ENCODE results near the gene NF1. TPM values are rescaled to one million over a fixed set of nuclear protein-coding genes. Genes with fewer than 3 reads are reported as not detected.

NF1 gene
- total and polyA plus RNA-seq, 2 of the 13 experiments (the other 11 are each of a cell fraction or from before 2014, with no cell fraction given), result 21.5 to 26.5 TPM

DNA sequence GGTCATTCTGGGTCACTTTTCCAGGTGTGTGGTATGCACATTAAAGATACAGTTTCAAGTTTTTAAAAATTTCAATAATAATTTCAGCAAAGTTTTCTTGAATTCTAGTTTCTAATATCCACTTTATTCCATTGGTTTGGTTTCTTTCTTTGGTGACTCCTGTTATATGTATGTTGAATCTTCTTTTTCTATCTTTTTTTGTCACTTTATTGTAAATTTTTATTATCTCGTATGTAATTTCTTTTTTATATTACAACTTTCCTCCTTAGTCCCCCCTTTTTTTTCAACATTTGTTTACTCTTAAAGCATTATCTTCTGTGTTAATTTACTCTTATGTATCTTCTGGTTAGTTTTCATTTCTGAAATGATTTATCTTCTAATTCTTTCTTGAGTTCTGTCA is 57.5 kb downstream of the NF1 start (continued):
- TF ChIP-seq PCBP1 (IDR thresholded peaks at IDR 0.05; ENCODE audit: borderline replicate concordance, low read depth, low read length), result no peak
- TF ChIP-seq MTERF4 (CRISPR knock-in tag; IDR thresholded peaks at IDR 0.05), result no peak
- TF ChIP-seq ZNF24 (IDR thresholded peaks at IDR 0.05), result no peak
- no peak for TF ChIP-seq NCOA2 (CRISPR knock-in tag; IDR thresholded peaks at IDR 0.05)
- no peak for TF ChIP-seq MEF2D (CRISPR knock-in tag; IDR thresholded peaks at IDR 0.05)
- TF ChIP-seq ZNF747 (CRISPR knock-in tag; IDR thresholded peaks at IDR 0.05; ENCODE audit: borderline replicate concordance), result no peak

- no peaks in the 10 kb centered on the region; the same call in 1 of the 2 replicates for H3K9me3 ChIP-seq (ENCODE audit: low read length)
- H3K4me3 ChIP-seq (replicated peaks in 1 of 3; ENCODE audit: insufficient read depth in 1 of 3, low read depth in 2 of 3, low read length in 3 of 3), result no peak overlapping the region
- H3K4me1 ChIP-seq (ENCODE audit: insufficient read depth, low read length), result 0 out of 2 replicates have a peak, but pooled peaks cover 7% of the 10 kb centered on the region
- no peak overlapping the region for H3K9ac ChIP-seq (ENCODE audit: insufficient read depth, low read depth, low read length)
- no peaks in the 10 kb centered on the region for H4K20me1 ChIP-seq (ENCODE audit: insufficient read depth, low read length)
- H3K36me3 ChIP-seq (replicated peaks in 1 of 2; ENCODE audit: control insufficient read depth in 1 of 2, insufficient read depth in 2 of 2, low read length in 2 of 2), result peaks cover 0 to 21% of the 10 kb centered on the region in 2 experiments; a peak in 3 of 5 replicates
- H3K4me2 ChIP-seq (ENCODE audit: low read depth, low read length), result no peak overlapping the region
- H2AFZ ChIP-seq (ENCODE audit: low read length), result no peak overlapping the region
- DNase-seq (ENCODE audit: low spot score) (no peak), ATAC-seq (no peak), FAIRE-seq (no peak)
- ChIA-PET POLR2A (no interaction called here), CTCF (ENCODE audit: low intra/inter-chr PET ratio, low total read pairs) (no interaction called here)
- intact Hi-C loops (cut with micrococcal nuclease; ENCODE audit: unreplicated experiment), result no loop called here
- in situ Hi-C loops (cut with HindIII; ENCODE audit: extremely low pct_ligation_motif_present, low pct_unique_long_range_greater_than_20kb), result no loop called here
- BruUV-seq (replicated peaks), result no TSS peak
- no peaks in the 10 kb centered on the region for H3K27me3 ChIP-seq (ENCODE audit: control insufficient read depth in 1 of 2, insufficient read depth in 2 of 2, low read length in 2 of 2)
- H3K27ac ChIP-seq (ENCODE audit: extremely low read length, insufficient read depth, low read length), result no peak overlapping the region
- peaks cover 2% of the 10 kb centered on the region for H3K79me2 ChIP-seq (ENCODE audit: insufficient read depth, low read length)
- 57% methylated on average over 1 of the region's 1 CpG for WGBS (ENCODE audit: low lambda C conversion rate)
- TF ChIP-seq ZSCAN20 (CRISPR knock-in tag; IDR thresholded peaks at IDR 0.05; ENCODE audit: borderline replicate concordance) (no peak), ZBTB20 (CRISPR knock-in tag; IDR thresholded peaks at IDR 0.05; ENCODE audit: borderline replicate concordance, low read depth) (no peak), SOX13 (IDR thresholded peaks at IDR 0.05) (no peak), SOX13 (CRISPR knock-in tag; conservative IDR thresholded peaks at IDR 0.05 in 1 of 2, IDR thresholded peaks at IDR 0.05 in 1 of 2) (no peak), ZNF12 (CRISPR knock-in tag; IDR thresholded peaks at IDR 0.05) (no peak), GZF1 (CRISPR knock-in tag; IDR thresholded peaks at IDR 0.05) (no peak), PRDM4 (CRISPR knock-in tag; IDR thresholded peaks at IDR 0.05; ENCODE audit: borderline replicate concordance) (no peak), MTF1 (CRISPR knock-in tag; IDR thresholded peaks at IDR 0.05) (no peak), HNF4G (IDR thresholded peaks at IDR 0.05; ENCODE audit: borderline replicate concordance, low read depth, low read length) (no peak), HNF4G (CRISPR knock-in tag; IDR thresholded peaks at IDR 0.05; ENCODE audit: borderline replicate concordance, low read depth) (no peak), ZNF362 (CRISPR knock-in tag; IDR thresholded peaks at IDR 0.05; ENCODE audit: borderline replicate concordance) (no peak), ZSCAN31 (CRISPR knock-in tag; IDR thresholded peaks at IDR 0.05; ENCODE audit: low read depth) (no peak)
These were observed 60.5 kb downstream of the NF1 start for GRCh38 chr17:31155208-31155810.
